WTC11 (cell line): ENCODE results near the gene FBXW2.

Source experiments
- CTCF ChIP-seq: fragments of 200-600 bp; IDR thresholded peaks from 2 replicates; pipeline ENCODE4 v1.8.0; 2022; ENCODE audit warnings: antibody characterized with exemption
- E2F4 ChIP-seq: sonication (generic); formaldehyde crosslinking; IDR thresholded peaks from 2 replicates; pipeline ENCODE4 v1.8.1; 2022; ENCODE audit warnings: low read depth, mild to moderate bottlenecking, moderate library complexity, missing genetic modification reagents, borderline replicate concordance
- ELF4 ChIP-seq: sonication (generic); formaldehyde crosslinking; IDR thresholded peaks from 2 replicates; pipeline ENCODE4 v1.8.1; 2022; ENCODE audit warnings: low read depth, mild to moderate bottlenecking, moderate library complexity, missing genetic modification reagents
- MAX ChIP-seq: sonication (generic); formaldehyde crosslinking; IDR thresholded peaks from 2 replicates; pipeline ENCODE4 v1.8.0; 2022; ENCODE audit warnings: mild to moderate bottlenecking, missing genetic modification reagents
- MXD4 ChIP-seq: fragments of 250-450 bp; sonication (Bioruptor Pico); IDR thresholded peaks from 2 replicates; pipeline ENCODE4 v1.8.0; 2021; ENCODE audit warnings: mild to moderate bottlenecking, moderate library complexity, borderline replicate concordance
- NR1H2 ChIP-seq: sonication (generic); formaldehyde crosslinking; IDR thresholded peaks from 2 replicates; pipeline ENCODE4 v1.9.0; 2021; ENCODE audit warnings: mild to moderate bottlenecking, moderate library complexity, missing genetic modification reagents
- RELA ChIP-seq: sonication (generic); formaldehyde crosslinking; IDR thresholded peaks from 2 replicates; pipeline ENCODE4 v1.8.1; 2022; ENCODE audit warnings: missing genetic modification reagents, mild to moderate bottlenecking, borderline replicate concordance
- ZNF263 ChIP-seq: sonication (generic); formaldehyde crosslinking; IDR thresholded peaks from 2 replicates; pipeline ENCODE4 v1.8.1; 2022; ENCODE audit warnings: low read depth, mild to moderate bottlenecking, moderate library complexity, missing genetic modification reagents
- ZNF512 ChIP-seq: sonication (generic); formaldehyde crosslinking; IDR thresholded peaks from 2 replicates; pipeline ENCODE4 v1.8.1; 2022; ENCODE audit warnings: missing genetic modification reagents, borderline replicate concordance
- TF ChIP-seq, protein P1 (sequence below): sonication (generic); formaldehyde crosslinking; IDR thresholded peaks from 2 replicates; pipeline ENCODE4 v1.8.1; 2023; ENCODE audit warnings: mild to moderate bottlenecking, missing genetic modification reagents, moderate library complexity

DNA sequence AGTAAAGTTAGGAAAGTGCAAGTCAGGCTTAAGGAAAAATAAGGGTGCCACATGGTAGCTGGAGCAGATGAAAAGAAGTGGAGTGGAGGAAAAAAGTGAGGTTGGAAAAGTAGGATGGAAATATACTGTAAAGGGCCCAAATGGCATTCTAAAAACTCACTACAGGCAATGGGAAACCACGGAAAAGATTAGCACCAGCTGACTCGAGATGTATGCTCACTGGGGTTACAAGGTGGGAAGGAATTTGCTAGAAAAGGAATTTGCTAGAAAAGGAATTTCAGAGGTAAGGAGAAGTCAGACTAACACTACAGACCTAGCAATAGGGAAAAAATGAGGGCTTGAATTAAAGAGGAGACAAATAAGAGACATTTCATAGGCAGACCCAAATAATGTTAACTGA lies 45.9 kb upstream of the FBXW2 start:
- no peak for TF ChIP-seq NR1H2 (CRISPR knock-in tag)
- no peak for TF ChIP-seq CTCF
- no peak for TF ChIP-seq E2F4 (CRISPR knock-in tag)
- no peak for TF ChIP-seq ELF4
- no peak for TF ChIP-seq ZNF512 (CRISPR knock-in tag)
- TF ChIP-seq, protein P1, sequence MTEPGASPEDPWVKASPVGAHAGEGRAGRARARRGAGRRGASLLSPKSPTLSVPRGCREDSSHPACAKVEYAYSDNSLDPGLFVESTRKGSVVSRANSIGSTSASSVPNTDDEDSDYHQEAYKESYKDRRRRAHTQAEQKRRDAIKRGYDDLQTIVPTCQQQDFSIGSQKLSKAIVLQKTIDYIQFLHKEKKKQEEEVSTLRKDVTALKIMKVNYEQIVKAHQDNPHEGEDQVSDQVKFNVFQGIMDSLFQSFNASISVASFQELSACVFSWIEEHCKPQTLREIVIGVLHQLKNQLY (CRISPR knock-in tag): no peak
- TF ChIP-seq MXD4: no peak
- TF ChIP-seq ZNF263 (CRISPR knock-in tag): no peak
- no peak for TF ChIP-seq RELA (CRISPR knock-in tag)
- TF ChIP-seq MAX (CRISPR knock-in tag): no peak
